ENCODE results near the gene NPM3. TPM values are rescaled to one million over a fixed set of nuclear protein-coding genes. Genes with fewer than 3 reads are reported as not detected.

NPM3 gene
- total and polyA plus RNA-seq, 4 donors, result 3.4 to 24.9 (median 12.4) TPM

DNA sequence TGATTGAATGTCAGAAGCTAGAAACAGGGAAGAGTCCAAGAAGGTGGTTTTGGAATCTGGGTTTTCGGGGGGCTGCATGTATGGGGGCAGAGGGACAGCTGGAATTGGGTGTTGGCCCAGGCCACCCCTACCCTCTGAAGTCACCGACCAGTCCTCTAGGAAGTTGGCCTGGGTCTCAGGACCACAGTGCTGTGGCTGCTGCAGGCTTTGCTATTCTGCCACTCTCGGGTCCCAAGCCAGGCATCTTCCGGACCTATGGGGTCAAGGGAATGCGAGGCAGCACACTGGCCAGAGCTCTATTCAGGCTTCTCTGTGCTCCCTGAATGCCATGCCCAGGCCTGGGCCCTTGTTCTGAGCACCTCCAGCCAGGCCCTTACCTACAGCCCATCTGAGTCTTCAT lies 20.5 kb downstream of the NPM3 start:
- Histone ChIP-seq H3K9ac (ENCODE audit: low read depth in 1 of 2, low read length in 2 of 2) (no peak overlapping the region), H3K4me3 (ENCODE audit: low read depth in 1 of 3, low read length in 3 of 3) (no peak overlapping the region), H3K27me3 (ENCODE audit: control insufficient read depth in 4 of 4, insufficient read depth in 4 of 4, low read length in 3 of 4) (no peaks in the 10 kb centered on the region), H3K27ac (ENCODE audit: low read depth in 1 of 2, low read length in 2 of 2) (no peak overlapping the region), H3K36me3 (ENCODE audit: control insufficient read depth in 4 of 4, insufficient read depth in 3 of 4, low read depth in 1 of 4, low read length in 3 of 4) (no peaks in the 10 kb centered on the region), H3K4me1 (ENCODE audit: control insufficient read depth in 4 of 4, insufficient read depth in 4 of 4, low read length in 3 of 4) (no peaks in the 10 kb centered on the region), H3K9me3 (ENCODE audit: control insufficient read depth in 4 of 4, low read length in 3 of 4) (no peaks in the 10 kb centered on the region)
- DNase-seq (ENCODE audit: low spot score), result no peak
- no peak for TF ChIP-seq FOXA1 (IDR thresholded peaks at IDR 0.05)
- TF ChIP-seq, protein P1, sequence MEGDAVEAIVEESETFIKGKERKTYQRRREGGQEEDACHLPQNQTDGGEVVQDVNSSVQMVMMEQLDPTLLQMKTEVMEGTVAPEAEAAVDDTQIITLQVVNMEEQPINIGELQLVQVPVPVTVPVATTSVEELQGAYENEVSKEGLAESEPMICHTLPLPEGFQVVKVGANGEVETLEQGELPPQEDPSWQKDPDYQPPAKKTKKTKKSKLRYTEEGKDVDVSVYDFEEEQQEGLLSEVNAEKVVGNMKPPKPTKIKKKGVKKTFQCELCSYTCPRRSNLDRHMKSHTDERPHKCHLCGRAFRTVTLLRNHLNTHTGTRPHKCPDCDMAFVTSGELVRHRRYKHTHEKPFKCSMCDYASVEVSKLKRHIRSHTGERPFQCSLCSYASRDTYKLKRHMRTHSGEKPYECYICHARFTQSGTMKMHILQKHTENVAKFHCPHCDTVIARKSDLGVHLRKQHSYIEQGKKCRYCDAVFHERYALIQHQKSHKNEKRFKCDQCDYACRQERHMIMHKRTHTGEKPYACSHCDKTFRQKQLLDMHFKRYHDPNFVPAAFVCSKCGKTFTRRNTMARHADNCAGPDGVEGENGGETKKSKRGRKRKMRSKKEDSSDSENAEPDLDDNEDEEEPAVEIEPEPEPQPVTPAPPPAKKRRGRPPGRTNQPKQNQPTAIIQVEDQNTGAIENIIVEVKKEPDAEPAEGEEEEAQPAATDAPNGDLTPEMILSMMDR (IDR thresholded peaks at IDR 0.05; ENCODE audit: low read depth, low read length, missing input control), result no peak
- no peak for TF ChIP-seq RXRA (IDR thresholded peaks at IDR 0.05)
- no peak for TF ChIP-seq HNF4A (conservative IDR thresholded peaks at IDR 0.05)
- no peak for TF ChIP-seq HNF4G (IDR thresholded peaks at IDR 0.05)
- no peak for TF ChIP-seq SP1 (IDR thresholded peaks at IDR 0.05)
- TF ChIP-seq, protein P2, sequence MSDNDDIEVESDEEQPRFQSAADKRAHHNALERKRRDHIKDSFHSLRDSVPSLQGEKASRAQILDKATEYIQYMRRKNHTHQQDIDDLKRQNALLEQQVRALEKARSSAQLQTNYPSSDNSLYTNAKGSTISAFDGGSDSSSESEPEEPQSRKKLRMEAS (IDR thresholded peaks at IDR 0.05), result no peak
- TF ChIP-seq FOXA2 (IDR thresholded peaks at IDR 0.05), result no peak
- TF ChIP-seq, protein P3, sequence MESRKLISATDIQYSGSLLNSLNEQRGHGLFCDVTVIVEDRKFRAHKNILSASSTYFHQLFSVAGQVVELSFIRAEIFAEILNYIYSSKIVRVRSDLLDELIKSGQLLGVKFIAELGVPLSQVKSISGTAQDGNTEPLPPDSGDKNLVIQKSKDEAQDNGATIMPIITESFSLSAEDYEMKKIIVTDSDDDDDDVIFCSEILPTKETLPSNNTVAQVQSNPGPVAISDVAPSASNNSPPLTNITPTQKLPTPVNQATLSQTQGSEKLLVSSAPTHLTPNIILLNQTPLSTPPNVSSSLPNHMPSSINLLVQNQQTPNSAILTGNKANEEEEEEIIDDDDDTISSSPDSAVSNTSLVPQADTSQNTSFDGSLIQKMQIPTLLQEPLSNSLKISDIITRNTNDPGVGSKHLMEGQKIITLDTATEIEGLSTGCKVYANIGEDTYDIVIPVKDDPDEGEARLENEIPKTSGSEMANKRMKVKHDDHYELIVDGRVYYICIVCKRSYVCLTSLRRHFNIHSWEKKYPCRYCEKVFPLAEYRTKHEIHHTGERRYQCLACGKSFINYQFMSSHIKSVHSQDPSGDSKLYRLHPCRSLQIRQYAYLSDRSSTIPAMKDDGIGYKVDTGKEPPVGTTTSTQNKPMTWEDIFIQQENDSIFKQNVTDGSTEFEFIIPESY (IDR thresholded peaks at IDR 0.05), result no peak
- TF ChIP-seq TAF1 (conservative IDR thresholded peaks at IDR 0.05), result no peak
- TF ChIP-seq GABPA (IDR thresholded peaks at IDR 0.05 in 1 of 2, conservative IDR thresholded peaks at IDR 0.05 in 1 of 2), result no peak
- TF ChIP-seq YY1 (IDR thresholded peaks at IDR 0.05), result no peak
- TF ChIP-seq RAD21 (IDR thresholded peaks at IDR 0.05), result no peak
- TF ChIP-seq, protein P4, sequence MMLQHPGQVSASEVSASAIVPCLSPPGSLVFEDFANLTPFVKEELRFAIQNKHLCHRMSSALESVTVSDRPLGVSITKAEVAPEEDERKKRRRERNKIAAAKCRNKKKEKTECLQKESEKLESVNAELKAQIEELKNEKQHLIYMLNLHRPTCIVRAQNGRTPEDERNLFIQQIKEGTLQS (IDR thresholded peaks at IDR 0.05), result no peak
- TF ChIP-seq EGR1 (IDR thresholded peaks at IDR 0.05; ENCODE audit: low read depth in 2 of 2), result no peak
- TF ChIP-seq, protein P5, sequence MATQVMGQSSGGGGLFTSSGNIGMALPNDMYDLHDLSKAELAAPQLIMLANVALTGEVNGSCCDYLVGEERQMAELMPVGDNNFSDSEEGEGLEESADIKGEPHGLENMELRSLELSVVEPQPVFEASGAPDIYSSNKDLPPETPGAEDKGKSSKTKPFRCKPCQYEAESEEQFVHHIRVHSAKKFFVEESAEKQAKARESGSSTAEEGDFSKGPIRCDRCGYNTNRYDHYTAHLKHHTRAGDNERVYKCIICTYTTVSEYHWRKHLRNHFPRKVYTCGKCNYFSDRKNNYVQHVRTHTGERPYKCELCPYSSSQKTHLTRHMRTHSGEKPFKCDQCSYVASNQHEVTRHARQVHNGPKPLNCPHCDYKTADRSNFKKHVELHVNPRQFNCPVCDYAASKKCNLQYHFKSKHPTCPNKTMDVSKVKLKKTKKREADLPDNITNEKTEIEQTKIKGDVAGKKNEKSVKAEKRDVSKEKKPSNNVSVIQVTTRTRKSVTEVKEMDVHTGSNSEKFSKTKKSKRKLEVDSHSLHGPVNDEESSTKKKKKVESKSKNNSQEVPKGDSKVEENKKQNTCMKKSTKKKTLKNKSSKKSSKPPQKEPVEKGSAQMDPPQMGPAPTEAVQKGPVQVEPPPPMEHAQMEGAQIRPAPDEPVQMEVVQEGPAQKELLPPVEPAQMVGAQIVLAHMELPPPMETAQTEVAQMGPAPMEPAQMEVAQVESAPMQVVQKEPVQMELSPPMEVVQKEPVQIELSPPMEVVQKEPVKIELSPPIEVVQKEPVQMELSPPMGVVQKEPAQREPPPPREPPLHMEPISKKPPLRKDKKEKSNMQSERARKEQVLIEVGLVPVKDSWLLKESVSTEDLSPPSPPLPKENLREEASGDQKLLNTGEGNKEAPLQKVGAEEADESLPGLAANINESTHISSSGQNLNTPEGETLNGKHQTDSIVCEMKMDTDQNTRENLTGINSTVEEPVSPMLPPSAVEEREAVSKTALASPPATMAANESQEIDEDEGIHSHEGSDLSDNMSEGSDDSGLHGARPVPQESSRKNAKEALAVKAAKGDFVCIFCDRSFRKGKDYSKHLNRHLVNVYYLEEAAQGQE (IDR thresholded peaks at IDR 0.05), result no peak
- no peak for TF ChIP-seq NR2F2 (IDR thresholded peaks at IDR 0.05)
- no peak for TF ChIP-seq JUND (IDR thresholded peaks at IDR 0.05)
- WGBS, result 96% methylated on average over 5 of the region's 5 CpGs
